H1 (cell line): ENCODE measurements around the gene UBR1. TPM values are rescaled to one million over a fixed set of nuclear protein-coding genes. Genes with fewer than 3 reads are reported as not detected.

Source experiments
- CTCF ChIA-PET: fragments of 300-600 bp; sonication (Branson Sonifier 250); formaldehyde crosslinking; loops from one replicate; lab custom pipeline; 2021; ENCODE audit not compliant: partially characterized antibody; lab: Charles Lee
- POLR2A ChIA-PET: fragments of 300-600 bp; sonication (Branson Sonifier 250); formaldehyde crosslinking; loops from one replicate; lab custom pipeline; 2021; ENCODE audit warnings: inconsistent platforms; ENCODE audit not compliant: partially characterized antibody; lab: Charles Lee
- DNase-seq, 2 experiments: peaks; one replicate each; pipeline versions ENCODE4 v3.0.0 to v3.0.0-alpha.2; 2010 to 2022; ENCODE audit warnings: low spot score in 2 of 2, low read depth in 1 of 2, mixed read lengths in 1 of 2
- FAIRE-seq: peaks from 2 replicates; lab custom pipeline; 2011; peaks lifted over from hg19 to GRCh38; lab: Jason Lieb, UNC
- H2AFZ ChIP-seq: 2 replicates; pipeline ENCODE4 v1.8.1; 2012; ENCODE audit warnings: low read length, inconsistent platforms
- H2AK5ac ChIP-seq: 2 replicates; pipeline ENCODE4 v1.6.1; 2013; ENCODE audit warnings: low read depth, low read length
- H2BK120ac ChIP-seq: replicated peaks from 2 replicates; pipeline ENCODE3; 2013; ENCODE audit warnings: low read depth, low read length, inconsistent platforms
- H2BK12ac ChIP-seq: 2 replicates; pipeline ENCODE4 v1.6.1; 2013; ENCODE audit warnings: low read depth, low read length
- H2BK15ac ChIP-seq: 2 replicates; pipeline ENCODE4 v1.6.1; 2013; ENCODE audit warnings: low read length
- H2BK20ac ChIP-seq: 2 replicates; pipeline ENCODE4 v1.6.1; 2013; ENCODE audit warnings: low read length
- H2BK5ac ChIP-seq: 2 replicates; pipeline ENCODE4 v1.6.1; 2013; ENCODE audit warnings: low read depth, low read length
- H3K14ac ChIP-seq: 2 replicates; pipeline ENCODE4 v1.6.1; 2013; ENCODE audit warnings: inconsistent platforms; ENCODE audit not compliant: insufficient read length
- H3K18ac ChIP-seq: 2 replicates; pipeline ENCODE4 v1.6.1; 2013; ENCODE audit warnings: low read length; ENCODE audit errors: extremely low read depth
- H3K23ac ChIP-seq: 2 replicates; pipeline ENCODE4 v1.6.1; 2013; ENCODE audit warnings: inconsistent platforms; ENCODE audit not compliant: insufficient read length
- H3K23me2 ChIP-seq: 2 replicates; pipeline ENCODE4 v1.6.1; 2013; ENCODE audit warnings: low read depth, low read length
- H3K27ac ChIP-seq: 2 replicates; pipeline ENCODE4 v1.6.1; 2011; ENCODE audit warnings: low read depth, low read length, inconsistent platforms
- H3K27me3 ChIP-seq, 4 experiments: replicated peaks in 1 of 4; 1 replicate in 1 of 4; 2 replicates in 3 of 4; pipeline versions ENCODE4 v1.6.1 to v1.8.1; 2011 to 2013; ENCODE audit warnings: low read length in 3 of 4, mild to moderate bottlenecking in 3 of 4, inconsistent platforms in 2 of 4, mixed read lengths in 2 of 4, moderate library complexity in 1 of 4; ENCODE audit not compliant: control insufficient read depth in 3 of 4, insufficient read depth in 3 of 4; ENCODE audit errors: extremely low read depth in 1 of 4
- H3K36me3 ChIP-seq, 4 experiments: 2 replicates each; pipeline versions ENCODE4 v1.6.1 to v1.8.1; 2011 to 2013; ENCODE audit warnings: mild to moderate bottlenecking in 4 of 4, low read length in 3 of 4, moderate library complexity in 2 of 4, control low read depth in 1 of 4, inconsistent platforms in 1 of 4; ENCODE audit not compliant: insufficient read depth in 4 of 4, control insufficient read depth in 2 of 4
- H3K4ac ChIP-seq: replicated peaks from 2 replicates; pipeline ENCODE3; 2013; ENCODE audit warnings: low read length, low read depth, mixed read lengths, inconsistent platforms; ENCODE audit not compliant: insufficient read length
- H3K4me1 ChIP-seq, 4 experiments: replicated peaks in 1 of 4; 1 replicate in 1 of 4; 2 replicates in 3 of 4; pipeline versions ENCODE4 v1.6.1 to v1.8.1; 2011 to 2013; ENCODE audit warnings: low read length in 3 of 4, inconsistent platforms in 2 of 4, mixed read lengths in 1 of 4; ENCODE audit not compliant: insufficient read depth in 4 of 4, control insufficient read depth in 3 of 4
- H3K4me2 ChIP-seq, 2 experiments: 2 replicates each; pipeline versions ENCODE4 v1.6.1 to v1.8.1; 2011 to 2013; ENCODE audit warnings: low read depth in 2 of 2, low read length in 2 of 2, control low read depth in 1 of 2, inconsistent platforms in 1 of 2, mild to moderate bottlenecking in 1 of 2; ENCODE audit not compliant: insufficient read depth in 1 of 2
- H3K4me3 ChIP-seq, 4 experiments: fragments of 200-600, 300-600 bp in 1 of 4; sonication (generic), shearing (Covaris generic), sonication (Bioruptor Twin) in 1 of 4; 2 replicates each; pipeline versions ENCODE4 v1.5.1 to v1.8.1; 2011 to 2016; ENCODE audit warnings: low read length in 4 of 4, low read depth in 3 of 4, control low read depth in 2 of 4, inconsistent platforms in 2 of 4, mild to moderate bottlenecking in 2 of 4, mixed read lengths in 1 of 4, moderate library complexity in 1 of 4; ENCODE audit not compliant: insufficient read depth in 2 of 4; ENCODE audit errors: extremely low read depth in 1 of 4
- H3K56ac ChIP-seq: replicated peaks from 2 replicates; pipeline ENCODE3; 2013; ENCODE audit warnings: low read depth, mild to moderate bottlenecking, mixed read lengths, low read length, inconsistent platforms; ENCODE audit not compliant: insufficient read length
- H3K79me1 ChIP-seq: 2 replicates; pipeline ENCODE4 v1.6.1; 2013; ENCODE audit warnings: low read depth, low read length, control low read depth
- H3K79me2 ChIP-seq, 2 experiments: 2 replicates each; pipeline versions ENCODE4 v1.6.1 to v1.8.1; 2012 to 2013; ENCODE audit warnings: low read length in 2 of 2, mild to moderate bottlenecking in 2 of 2, inconsistent platforms in 1 of 2; ENCODE audit not compliant: insufficient read depth in 2 of 2, control insufficient read depth in 1 of 2
- H3K9ac ChIP-seq, 4 experiments: replicated peaks in 1 of 4; 1 replicate in 1 of 4; 2 replicates in 3 of 4; pipeline versions ENCODE4 v1.6.1 to v1.8.1; 2011 to 2013; ENCODE audit warnings: low read depth in 3 of 4, low read length in 3 of 4, control low read depth in 2 of 4, mild to moderate bottlenecking in 2 of 4, moderate library complexity in 2 of 4, inconsistent platforms in 1 of 4; ENCODE audit errors: extremely low read depth in 1 of 4
- H3K9me3 ChIP-seq, 2 experiments: 2 replicates each; pipeline versions ENCODE4 v1.6.1 to v1.8.1; 2012 to 2013; ENCODE audit warnings: mild to moderate bottlenecking in 2 of 2, moderate library complexity in 2 of 2, control low read depth in 1 of 2, inconsistent platforms in 1 of 2, low read depth in 1 of 2, low read length in 1 of 2, mixed read lengths in 1 of 2; ENCODE audit not compliant: insufficient read depth in 2 of 2
- H4K20me1 ChIP-seq, 2 experiments: replicated peaks in 1 of 2; 2 replicates each; pipeline versions ENCODE3 to v1.8.1; 2011 to 2013; ENCODE audit warnings: inconsistent platforms in 2 of 2, low read length in 2 of 2, mild to moderate bottlenecking in 1 of 2; ENCODE audit not compliant: insufficient read depth in 2 of 2, control insufficient read depth in 1 of 2
- H4K5ac ChIP-seq: 2 replicates; pipeline ENCODE4 v1.6.1; 2013; ENCODE audit warnings: low read length, low read depth, mixed read lengths, inconsistent platforms; ENCODE audit not compliant: insufficient read length
- H4K8ac ChIP-seq: 2 replicates; pipeline ENCODE4 v1.8.0; 2013; ENCODE audit warnings: mild to moderate bottlenecking, moderate library complexity, low read length, inconsistent platforms; ENCODE audit not compliant: insufficient read depth; ENCODE audit errors: extremely low read depth
- H4K91ac ChIP-seq: replicated peaks from 2 replicates; pipeline ENCODE3; 2013; ENCODE audit warnings: low read length, mixed read lengths, inconsistent platforms; ENCODE audit not compliant: insufficient read length
- CREB1 ChIP-seq: IDR thresholded peaks from 2 replicates; pipeline ENCODE4 v1.6.1; 2012; ENCODE audit warnings: inconsistent platforms
- SRF ChIP-seq: IDR thresholded peaks from 2 replicates; pipeline ENCODE4 v1.6.1; 2011; ENCODE audit warnings: mild to moderate bottlenecking, low read depth, low read length, moderate library complexity
- TBP ChIP-seq: IDR thresholded peaks from 2 replicates; pipeline ENCODE4 v1.6.1; 2011; ENCODE audit warnings: low read depth, low read length, improper control_type of control experiment
- WGBS, 2 experiments: shearing (Covaris generic) in 1 of 2; methylation state at CpG; one replicate each; pipeline versions ENCODE4 v1.1.6 to v1.1.7; 2013 to 2015; ENCODE audit warnings: low lambda C conversion rate in 2 of 2, mixed read lengths in 2 of 2, inconsistent platforms in 1 of 2, low coverage in 1 of 2, missing lambda C conversion rate in 1 of 2; ENCODE audit not compliant: insufficient replicate concordance in 2 of 2, insufficient coverage in 1 of 2, insufficient read length in 1 of 2; ENCODE audit errors: extremely low coverage in 1 of 2, missing lambda C conversion rate in 1 of 2; 5-methylcytosine and 5-hydroxymethylcytosine counted together
- polyA plus RNA-seq, 7 experiments: library from polyadenylated mRNA; depleted of rRNA in 3 of 7; stranded (reverse) in 5 of 7; unstranded in 2 of 7; fragments of >200 nt in 5 of 7; fragments of 200-250 nt in 2 of 7; gene quantifications; 1 replicate in 5 of 7; 2 replicates in 1 of 7; 4 replicates in 1 of 7; pipeline versions ENCODE4 v1.2.1 to v1.2.3, GENCODE V29; 2011 to 2013; ENCODE audit warnings: missing spikeins in 2 of 7, mixed read lengths in 2 of 7
- total RNA-seq: library from RNA; stranded (reverse); fragmentation: NEBNext Ultra II Directional; extraction: Animal tissue kit (Norgen Biotek cat#: 25700); gene quantifications from 2 replicates; pipeline ENCODE4 v1.2.1, GENCODE V29; 2021

UBR1 gene
- total and polyA plus RNA-seq, 2 of the 8 experiments (the other 6 are each of a cell fraction or from before 2014, with no cell fraction given), result 3.7 to 18.7 TPM

- no peak overlapping the region for H4K5ac ChIP-seq
- no peak overlapping the region for H2BK15ac ChIP-seq
- no peak overlapping the region for H2BK20ac ChIP-seq
- H3K79me2 ChIP-seq, result no peaks in the 10 kb centered on the region
- H3K79me1 ChIP-seq, result no peaks in the 10 kb centered on the region
- no peaks in the 10 kb centered on the region for H3K9me3 ChIP-seq
- DNase-seq, result no peak
- H3K14ac ChIP-seq, result no peak overlapping the region
- CTCF ChIA-PET, result no interaction called here
- H3K23ac ChIP-seq, result no peak overlapping the region
- H4K91ac ChIP-seq, result no peak overlapping the region
- H4K8ac ChIP-seq, result no peak overlapping the region
- H3K18ac ChIP-seq, result no peak overlapping the region
- no peak for TF ChIP-seq SRF
- no peak for TF ChIP-seq CREB1
- TF ChIP-seq TBP, result no peak
- TF ChIP-seq, all 59 proteins: peak for 0
- H3K4me2 ChIP-seq, result no peak overlapping the region
- H3K9ac ChIP-seq, result no peak overlapping the region
- no peaks in the 10 kb centered on the region for H3K27me3 ChIP-seq
- H2BK12ac ChIP-seq, result no peak overlapping the region
- no peak for FAIRE-seq
- no peak overlapping the region for H3K27ac ChIP-seq
- H2AK5ac ChIP-seq, result no peak overlapping the region
- no peak overlapping the region for H2AFZ ChIP-seq
- 92% methylated on average over 2 of the region's 2 CpGs; no CpG with 5 or more reads in 1 of the 2 experiments for WGBS, 2 experiments
- H3K23me2 ChIP-seq, result no peaks in the 10 kb centered on the region
- no peak overlapping the region for H3K56ac ChIP-seq
- no peak overlapping the region for H3K4me3 ChIP-seq
- H4K20me1 ChIP-seq, result no peaks in the 10 kb centered on the region
- POLR2A ChIA-PET, result no interaction called here
- peaks cover 0 to 24% (median 8%) of the 10 kb centered on the region in 4 experiments; a peak in 5 of 8 replicates for H3K36me3 ChIP-seq
- no peak overlapping the region for H2BK5ac ChIP-seq
- H3K4me1 ChIP-seq, result no peaks in the 10 kb centered on the region
- no peak overlapping the region for H2BK120ac ChIP-seq
- no peak overlapping the region for H3K4ac ChIP-seq
Measured at GRCh38 chr15:42974202-42974862, 131.5 kb downstream of the UBR1 start.
